ENCODE data around the gene ZNF117.
"Not testable (repeated sequence)": the region's sequence is repeated elsewhere in the genome, so short reads cannot be mapped to it uniquely, and the experiment has no call there.

- not testable (repeated sequence) for TF ChIP-seq POLR2A (IDR thresholded peaks at IDR 0.05; ENCODE audit: low read depth, low read length); POLR2AphosphoS5 (IDR thresholded peaks at IDR 0.05; ENCODE audit: low read length); RBBP5 (conservative IDR thresholded peaks at IDR 0.05); CTCF (IDR thresholded peaks at IDR 0.05 in 2 of 3, conservative IDR thresholded peaks at IDR 0.05 in 1 of 3; ENCODE audit: control insufficient read depth in 2 of 3, extremely low read depth in 1 of 3, insufficient read depth in 1 of 3, low read depth in 3 of 3, low read length in 3 of 3)
- TF ChIP-seq, protein P1, sequence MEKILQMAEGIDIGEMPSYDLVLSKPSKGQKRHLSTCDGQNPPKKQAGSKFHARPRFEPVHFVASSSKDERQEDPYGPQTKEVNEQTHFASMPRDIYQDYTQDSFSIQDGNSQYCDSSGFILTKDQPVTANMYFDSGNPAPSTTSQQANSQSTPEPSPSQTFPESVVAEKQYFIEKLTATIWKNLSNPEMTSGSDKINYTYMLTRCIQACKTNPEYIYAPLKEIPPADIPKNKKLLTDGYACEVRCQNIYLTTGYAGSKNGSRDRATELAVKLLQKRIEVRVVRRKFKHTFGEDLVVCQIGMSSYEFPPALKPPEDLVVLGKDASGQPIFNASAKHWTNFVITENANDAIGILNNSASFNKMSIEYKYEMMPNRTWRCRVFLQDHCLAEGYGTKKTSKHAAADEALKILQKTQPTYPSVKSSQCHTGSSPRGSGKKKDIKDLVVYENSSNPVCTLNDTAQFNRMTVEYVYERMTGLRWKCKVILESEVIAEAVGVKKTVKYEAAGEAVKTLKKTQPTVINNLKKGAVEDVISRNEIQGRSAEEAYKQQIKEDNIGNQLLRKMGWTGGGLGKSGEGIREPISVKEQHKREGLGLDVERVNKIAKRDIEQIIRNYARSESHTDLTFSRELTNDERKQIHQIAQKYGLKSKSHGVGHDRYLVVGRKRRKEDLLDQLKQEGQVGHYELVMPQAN (conservative IDR thresholded peaks at IDR 0.05), result not testable (repeated sequence)
Observed at GRCh38 chr7:65009881-65010280, 19.0 kb upstream of the ZNF117 start.
